Femur (tissue), 1 donor: Measurements from ENCODE around the gene SMC4.

Experiments
- DNase-seq: peaks from one replicate; pipeline ENCODE4 v3.0.0-alpha.2; 2017

Gene SMC4

DNA sequence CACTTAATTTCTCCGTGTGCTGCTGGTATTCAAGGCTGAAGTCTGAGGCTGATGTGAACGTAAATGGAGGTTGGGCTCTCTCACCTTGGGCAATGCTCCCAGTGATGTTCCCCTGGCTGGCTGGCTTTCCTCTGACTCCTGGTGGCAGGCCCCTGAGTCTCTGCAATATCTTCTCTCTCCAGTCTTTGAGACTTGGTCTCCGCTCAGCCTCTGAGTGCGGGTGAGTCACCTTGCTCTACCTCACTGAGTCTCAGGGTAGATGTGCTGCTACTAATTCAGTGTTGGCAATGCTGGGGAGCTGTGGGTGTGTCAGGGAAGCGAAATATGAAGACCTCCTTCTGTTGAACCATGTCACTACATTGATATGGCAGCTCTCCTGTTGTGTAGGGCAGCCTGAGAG is 81.5 kb downstream of the SMC4 start:
- no peak for DNase-seq

- no peak for DNase-seq
Observed at GRCh38 chr3:160481856-160482255, 82.4 kb downstream of the SMC4 start.

DNA sequence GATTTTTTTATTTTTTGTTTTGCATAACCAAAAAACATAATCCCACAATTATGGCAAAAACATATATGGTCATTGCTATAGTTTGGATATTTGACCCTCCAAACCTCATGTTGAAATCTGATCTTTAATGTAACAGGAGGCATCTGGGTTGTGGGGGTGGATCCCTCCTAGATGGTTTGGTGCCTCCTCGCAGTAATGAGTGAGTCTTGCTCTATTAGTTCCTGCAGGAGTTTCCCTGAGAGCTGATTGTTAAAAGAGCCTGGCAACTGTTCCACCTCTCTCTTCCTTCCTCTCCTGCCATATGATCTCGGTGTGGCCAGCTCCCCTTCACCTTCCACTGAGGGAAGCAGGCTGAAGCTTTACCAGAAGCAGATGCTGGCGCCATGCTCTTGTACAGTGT is 83.3 kb downstream of the SMC4 start:
- DNase-seq = no peak
